Endometrium (tissue), 2 donors: ENCODE measurements around the gene BEGAIN.

ENCODE experiments used
- FAIRE-seq: peaks from 2 replicates; lab custom pipeline; 2012; peaks lifted over from hg19 to GRCh38; lab: Jason Lieb, UNC
- donor health status: control.
- donor health status: control.

BEGAIN gene

DNA sequence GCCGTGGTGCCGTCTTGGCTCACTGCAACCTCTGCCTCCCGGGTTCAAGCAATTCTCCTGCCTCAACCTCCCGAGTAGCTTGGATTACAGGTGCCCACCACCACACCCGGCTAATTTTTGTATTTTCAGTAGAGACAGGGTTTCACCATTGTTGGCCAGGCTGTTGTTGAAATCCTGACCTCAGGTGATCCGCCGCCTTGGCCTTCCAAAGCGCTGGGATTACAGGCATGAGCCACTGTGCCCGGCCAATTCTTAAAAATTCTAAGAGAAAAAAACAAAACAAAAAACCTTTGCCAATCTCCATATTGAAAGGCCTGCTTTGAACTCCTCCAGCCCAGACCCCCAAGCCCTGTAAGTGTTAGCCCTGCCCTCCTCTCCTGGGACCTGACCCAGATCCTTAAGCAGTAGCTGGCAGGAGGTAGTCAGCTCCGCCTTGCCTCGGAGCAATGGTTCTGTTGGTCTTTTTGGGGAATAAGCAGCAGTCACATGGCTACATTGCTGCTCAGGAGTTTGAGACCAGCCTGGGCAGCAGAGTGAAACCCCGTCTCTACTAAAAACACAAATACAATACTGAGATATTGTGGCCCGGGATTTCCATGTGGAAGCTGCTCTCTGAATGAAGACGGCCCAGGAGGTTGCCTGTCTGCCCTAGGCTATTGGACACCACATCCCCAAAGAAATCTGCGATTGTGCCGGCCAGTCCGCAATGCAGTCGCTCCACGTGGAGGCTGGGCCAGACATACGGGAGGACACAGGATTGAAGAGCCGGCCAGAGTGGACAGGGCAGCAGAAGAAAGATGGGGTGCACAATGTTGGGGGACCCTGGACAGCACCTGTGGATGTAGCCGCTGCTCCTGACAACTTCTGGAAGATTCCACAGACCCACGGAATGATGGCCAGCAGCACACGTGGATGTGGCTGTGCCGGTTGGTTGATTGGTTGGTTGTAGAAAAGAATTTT lies 28.8 kb upstream of the BEGAIN start:
- FAIRE-seq, result no peak

GRCh38 chr14:100614803-100615202 lies 27.6 kb upstream of the BEGAIN start:
- no peak for FAIRE-seq

GRCh38 chr14:100612986-100613385 lies 25.8 kb upstream of the BEGAIN start:
- FAIRE-seq, result no peak

GRCh38 chr14:100611811-100612480 lies 24.7 kb upstream of the BEGAIN start:
- no peak for FAIRE-seq

GRCh38 chr14:100610511-100611217 lies 23.4 kb upstream of the BEGAIN start:
- no peak for FAIRE-seq

DNA sequence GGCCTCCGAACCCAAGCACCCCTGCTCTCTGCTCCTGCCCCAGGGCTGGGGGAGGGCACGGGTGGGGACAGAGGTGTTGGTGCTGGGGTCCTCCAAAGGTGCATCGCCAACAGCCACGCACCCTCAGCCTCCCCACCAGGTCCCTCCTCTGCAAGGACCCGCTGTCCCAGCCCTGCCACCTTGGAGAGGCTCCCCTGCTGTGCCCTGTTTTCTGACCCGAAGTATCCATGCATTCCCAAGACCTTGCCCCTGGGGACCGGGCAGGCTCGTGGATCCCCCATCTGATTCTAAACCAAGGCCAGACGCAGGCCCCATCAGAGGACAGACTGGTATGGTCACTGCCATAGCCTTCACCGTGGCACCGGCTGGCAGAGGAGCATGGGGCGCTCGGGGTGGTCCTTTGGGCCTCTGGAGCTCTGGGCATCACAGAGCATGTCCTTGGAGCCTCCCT lies 22.7 kb upstream of the BEGAIN start:
- FAIRE-seq, result no peak

GRCh38 chr14:100609331-100609870 lies 22.2 kb upstream of the BEGAIN start:
- FAIRE-seq, result no peak

- FAIRE-seq, result no peak
These were observed 21.5 kb upstream of the BEGAIN start for GRCh38 chr14:100608586-100609330.

- FAIRE-seq, result no peak
These were observed 20.8 kb upstream of the BEGAIN start for GRCh38 chr14:100608064-100608463.

- no peak for FAIRE-seq
These were observed 20.4 kb upstream of the BEGAIN start for GRCh38 chr14:100607611-100607956.

DNA sequence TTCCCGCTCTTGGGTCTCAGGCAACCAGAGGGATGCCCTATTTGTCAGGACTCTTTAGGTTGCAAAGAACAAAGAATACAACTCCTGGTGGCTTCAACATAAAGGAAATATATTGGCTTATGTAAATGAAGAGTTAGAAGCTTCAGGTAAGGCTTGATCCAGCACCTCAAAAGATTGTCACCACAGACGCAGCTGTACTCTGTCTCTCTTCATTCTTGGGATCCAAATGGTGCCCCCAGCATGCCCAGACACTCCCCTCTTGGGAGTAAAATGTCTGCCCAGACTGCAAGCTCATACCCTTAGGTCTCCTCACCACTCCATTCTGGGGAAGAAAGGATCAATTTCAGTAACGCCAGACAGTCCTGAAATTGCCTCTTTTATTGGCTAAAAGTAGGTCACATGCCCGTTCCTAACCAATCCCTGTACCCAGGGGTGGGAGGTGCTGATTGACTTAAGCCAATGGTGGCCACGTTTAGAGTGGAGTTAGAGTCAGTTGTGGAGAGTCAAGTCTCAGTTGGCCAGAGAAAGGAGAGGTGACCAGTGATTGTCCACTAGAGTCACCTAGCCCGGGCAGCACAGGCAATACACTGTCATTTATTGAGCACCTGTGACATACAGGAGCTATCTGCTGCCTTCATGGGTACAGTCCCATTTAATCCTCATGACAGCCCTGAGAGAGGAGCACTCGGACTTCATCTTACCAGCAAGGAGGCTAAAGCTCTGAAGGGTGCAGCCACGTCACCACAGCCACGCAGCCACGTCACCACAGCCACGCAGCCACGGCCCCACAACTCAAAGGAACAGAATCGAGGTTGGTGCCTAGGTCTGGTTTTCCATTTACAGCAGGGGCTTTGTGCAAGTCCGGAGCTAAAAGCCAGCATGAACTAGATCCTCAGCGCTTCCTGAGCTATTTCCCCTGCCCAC lies 19.7 kb upstream of the BEGAIN start:
- FAIRE-seq, result no peak

- no peak for FAIRE-seq
These were observed 18.8 kb upstream of the BEGAIN start for GRCh38 chr14:100605706-100606686.

- FAIRE-seq, result no peak
These were observed 18.0 kb upstream of the BEGAIN start for GRCh38 chr14:100605230-100605629.

DNA sequence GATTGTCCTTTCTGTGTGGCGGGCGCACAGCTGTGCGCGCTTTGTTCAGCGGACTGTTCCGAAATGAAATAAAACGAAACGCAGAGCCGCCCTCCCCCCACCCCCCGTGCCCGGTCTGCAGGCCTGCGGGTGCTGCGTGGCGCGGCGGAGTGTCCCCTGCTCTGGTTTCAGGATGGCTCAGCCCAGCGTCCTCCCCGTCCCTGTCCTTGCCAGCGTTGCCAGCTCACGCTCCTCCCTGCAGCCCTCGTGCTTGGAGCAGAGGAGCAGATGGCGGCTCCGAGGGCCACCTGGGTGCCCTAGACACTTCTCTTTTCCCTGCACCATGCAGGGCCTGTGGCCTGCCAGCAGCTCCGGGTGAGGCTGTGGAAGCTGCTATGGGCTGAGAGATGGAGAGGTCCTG lies 17.5 kb upstream of the BEGAIN start:
- FAIRE-seq, result no peak

- no peak for FAIRE-seq
These were observed 16.9 kb upstream of the BEGAIN start for GRCh38 chr14:100604121-100604501.

DNA sequence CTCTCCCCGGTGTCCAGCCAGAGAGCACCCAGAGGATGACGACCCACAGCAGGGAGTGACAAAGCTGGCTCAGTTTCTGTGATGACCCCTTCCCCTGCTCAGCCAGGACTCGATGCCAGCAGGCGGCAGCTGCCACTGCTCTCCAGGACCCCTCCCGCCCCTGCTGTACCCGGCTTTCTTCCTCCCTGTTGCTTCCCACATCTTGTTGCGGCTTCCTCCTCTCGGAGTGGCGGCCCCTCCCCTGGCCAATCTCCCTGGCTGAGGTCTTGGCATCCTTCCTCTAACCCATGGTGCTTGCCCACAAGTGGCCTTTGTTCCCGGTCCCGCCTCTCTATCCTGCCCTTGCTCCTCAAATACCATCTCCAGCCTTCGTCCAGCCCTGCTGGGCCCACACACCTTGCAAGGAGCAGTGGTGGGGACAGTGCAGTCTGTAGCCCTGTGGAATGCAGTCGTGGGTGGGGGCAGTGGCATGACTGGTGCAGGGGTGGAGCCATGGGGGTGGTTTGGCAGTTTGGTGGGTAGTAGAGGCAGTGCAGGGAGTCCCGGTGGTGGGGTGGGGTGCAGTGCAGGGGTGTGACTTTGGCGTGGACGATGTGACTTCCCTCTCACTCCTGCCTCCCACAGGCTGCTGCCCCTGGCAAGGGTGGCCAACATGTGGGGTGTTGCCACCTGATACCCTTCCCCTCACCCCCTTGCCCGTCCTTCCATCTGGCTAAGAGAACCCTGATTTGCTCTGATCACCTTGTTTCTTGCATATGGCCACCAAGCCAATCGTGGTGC lies 16.3 kb upstream of the BEGAIN start:
- FAIRE-seq, result no peak

DNA sequence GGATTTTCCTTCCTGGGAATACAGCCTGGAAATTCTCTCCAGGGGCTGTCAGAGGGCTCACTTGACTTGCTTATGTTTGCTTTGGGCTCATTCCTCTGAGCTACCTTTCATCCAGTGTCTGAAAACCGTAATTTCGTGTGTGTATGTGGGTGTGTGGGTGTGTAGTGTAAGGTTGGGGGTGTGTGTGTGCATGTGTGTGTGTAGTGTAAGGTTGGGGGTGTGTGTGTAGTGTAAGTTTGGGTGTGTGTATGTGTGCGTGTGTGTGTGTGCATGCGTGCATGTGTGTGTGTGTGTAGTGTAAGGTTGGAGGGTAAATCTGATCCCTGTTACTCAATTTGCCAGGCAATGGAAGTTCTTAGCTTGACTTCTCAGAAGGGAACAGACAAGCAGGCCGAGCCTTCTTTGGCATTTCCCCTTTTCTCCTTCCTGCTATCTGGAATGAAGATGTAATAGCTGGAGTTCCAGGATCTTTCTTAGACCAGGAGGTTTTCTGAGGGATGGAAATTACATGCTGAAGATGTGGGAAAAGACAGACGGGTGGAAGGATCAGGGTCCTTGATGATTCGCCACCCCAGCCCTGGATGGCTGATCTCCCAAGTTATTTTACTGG lies 15.5 kb upstream of the BEGAIN start:
- no peak for FAIRE-seq

GRCh38 chr14:100601914-100602313 lies 14.7 kb upstream of the BEGAIN start:
- no peak for FAIRE-seq
